NT2/D1 (cell line): ENCODE data around the gene MOV10L1.

Experiments used
- SUZ12 ChIP-seq: IDR thresholded peaks from 2 replicates; pipeline ENCODE4 v1.6.1; 2011; ENCODE audit not compliant: insufficient read length, insufficient read depth; ENCODE audit errors: extremely low read depth
- YY1 ChIP-seq: IDR thresholded peaks from 2 replicates; pipeline ENCODE4 v1.6.1; 2011; ENCODE audit not compliant: insufficient read length, insufficient read depth

DNA sequence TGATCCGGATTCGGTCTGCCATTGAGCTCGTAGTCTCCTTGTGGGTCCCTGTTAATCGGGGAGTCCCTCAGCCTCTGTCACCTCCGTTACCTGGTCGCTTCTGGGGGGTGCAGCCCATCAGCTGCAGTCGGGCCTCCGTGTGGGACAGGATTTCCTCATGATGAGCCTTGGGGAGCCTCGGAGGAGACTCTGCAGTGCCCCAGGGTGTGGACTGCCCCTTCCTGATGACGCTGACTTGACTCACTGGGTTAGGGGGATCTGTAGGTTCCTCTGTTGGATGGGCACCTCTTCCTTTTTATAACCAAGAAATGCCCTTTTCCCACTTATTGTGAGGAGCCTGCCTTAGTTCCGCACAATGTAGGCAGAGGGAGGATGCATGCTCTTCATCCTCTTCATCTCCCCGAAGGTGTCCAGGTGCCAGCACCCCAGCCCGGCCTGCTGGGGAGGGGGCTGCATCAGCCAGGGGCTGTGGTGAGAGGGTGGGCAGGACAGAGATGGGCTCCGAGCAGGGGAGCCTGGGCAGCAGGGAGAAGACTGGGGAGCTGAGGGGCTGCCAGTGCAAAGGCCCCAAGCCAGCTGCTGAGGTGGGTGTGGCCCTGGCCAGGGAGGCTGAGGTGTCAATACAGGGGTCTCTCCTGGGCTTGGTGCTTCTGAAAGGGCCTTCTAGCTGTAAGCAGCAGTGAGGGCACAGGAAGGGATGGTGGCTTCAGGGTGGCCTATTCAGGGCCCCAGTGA is 18.2 kb upstream of the MOV10L1 start:
- TF ChIP-seq SUZ12 (no peak), YY1 (no peak)
